PC-3 (cell line): ENCODE measurements around the gene ALAD. TPM values are rescaled to one million over a fixed set of nuclear protein-coding genes. Genes with fewer than 3 reads are reported as not detected.

Experiments used
- ATAC-seq: fragments of 200-7000 bp; cut with Tn5 transposase; 2 replicates; pipeline ENCODE4 v1.9.1; 2020; ENCODE audit warnings: mild to moderate bottlenecking, moderate library complexity
- BruUV-seq: library from RNA; stranded (reverse); fragments of 400-500 nt; replicated peaks from 2 replicates; lab custom pipeline; 2021; lab: Mats Ljungman, UMichigan
- CTCF ChIA-PET: fragments of 300-600 bp; sonication (Branson Sonifier 250); formaldehyde crosslinking; loops from one replicate; lab custom pipeline; 2022; ENCODE audit warnings: antibody characterized with exemption; lab: Charles Lee
- POLR2A ChIA-PET: fragments of 300-600 bp; sonication (Branson Sonifier 250); formaldehyde crosslinking; loops from one replicate; lab custom pipeline; 2022; ENCODE audit warnings: antibody characterized with exemption; ENCODE audit not compliant: unreplicated experiment; lab: Charles Lee
- DNase-seq: peaks from one replicate; pipeline ENCODE4 v3.0.0-alpha.2; 2015
- H2AFZ ChIP-seq: fragments of 300-600 bp; sonication (generic); 2 replicates; pipeline ENCODE4 v1.6.0; 2016; ENCODE audit warnings: antibody characterized with exemption, low read length
- H3F3A ChIP-seq: fragments of 300-600 bp; sonication (generic); one replicate; pipeline ENCODE4 v1.6.0; 2017; ENCODE audit warnings: antibody characterized with exemption, low read length, control low read depth, mild to moderate bottlenecking; ENCODE audit not compliant: unreplicated experiment
- H3K27ac ChIP-seq: fragments of 300-600 bp; sonication (generic); 2 replicates; pipeline ENCODE4 v1.5.1; 2016; ENCODE audit warnings: mild to moderate bottlenecking, low read length
- H3K27me3 ChIP-seq: fragments of 300-600 bp; sonication (generic); 2 replicates; pipeline ENCODE4 v1.6.1; 2016; ENCODE audit warnings: low read length, mixed read lengths
- H3K36me3 ChIP-seq: fragments of 300-600 bp; sonication (generic); 2 replicates; pipeline ENCODE4 v1.6.1; 2016; ENCODE audit warnings: low read depth, mixed run types, low read length, mixed read lengths
- H3K4me1 ChIP-seq: fragments of 300-600 bp; sonication (generic); 2 replicates; pipeline ENCODE4 v1.5.1; 2016; ENCODE audit warnings: low read length; ENCODE audit not compliant: insufficient read depth
- H3K4me2 ChIP-seq: fragments of 300-600 bp; sonication (generic); 2 replicates; pipeline ENCODE4 v1.6.0; 2016; ENCODE audit warnings: low read length
- H3K4me3 ChIP-seq: fragments of 300-600 bp; sonication (generic); 2 replicates; pipeline ENCODE4 v1.5.1; 2016; ENCODE audit warnings: mild to moderate bottlenecking, low read length, mixed read lengths
- H3K79me2 ChIP-seq: fragments of 300-600 bp; sonication (generic); 2 replicates; pipeline ENCODE4 v1.6.1; 2017; ENCODE audit warnings: low read length, mixed read lengths
- H3K9ac ChIP-seq: fragments of 300-600 bp; sonication (generic); 2 replicates; pipeline ENCODE4 v1.6.0; 2016; ENCODE audit warnings: mild to moderate bottlenecking, low read length
- H3K9me2 ChIP-seq: fragments of 300-600 bp; sonication (generic); replicated peaks from 2 replicates; pipeline ENCODE4 v1.6.1; 2016; ENCODE audit warnings: mixed run types, low read length, mixed read lengths
- H3K9me3 ChIP-seq: fragments of 300-600 bp; sonication (generic); 2 replicates; pipeline ENCODE4 v1.6.1; 2016; ENCODE audit warnings: low read length, mixed read lengths
- H4K20me1 ChIP-seq: fragments of 300-600 bp; sonication (generic); 2 replicates; pipeline ENCODE4 v1.6.1; 2016; ENCODE audit warnings: low read length, mixed read lengths
- CTCF ChIP-seq: fragments of 300-600 bp; sonication (generic); conservative IDR thresholded peaks from 2 replicates; pipeline ENCODE4 v1.5.1; 2017; ENCODE audit warnings: antibody characterized with exemption, low read depth, mild to moderate bottlenecking, low read length
- EZH2 ChIP-seq: fragments of 300-600 bp; sonication (generic); IDR thresholded peaks from one replicate; pipeline ENCODE4 v1.6.1; 2017; ENCODE audit warnings: antibody characterized with exemption, mild to moderate bottlenecking, low read length; ENCODE audit not compliant: unreplicated experiment
- EZH2phosphoT487 ChIP-seq: fragments of 300-600 bp; sonication (generic); IDR thresholded peaks from 2 replicates; pipeline ENCODE4 v1.6.1; 2018; ENCODE audit warnings: mild to moderate bottlenecking, antibody characterized with exemption, low read length, borderline replicate concordance
- intact Hi-C: fragments of 100-400 bp; cut with micrococcal nuclease; formaldehyde crosslinking; loops from 2 replicates; pipeline ENCODE4 v1.9.0; 2023
- total RNA-seq: library from RNA; depleted of rRNA; stranded (reverse); fragments of >200 nt; gene quantifications from 2 replicates; pipeline ENCODE4 v1.2.3, GENCODE V29; 2014

The ALAD gene
- total RNA-seq, 1 experiment from 2014 or later: 7.9 TPM

GRCh38 chr9:113359385-113359784, 41.7 kb downstream of the ALAD start:
- no peak for DNase-seq
- H3K9me2 ChIP-seq: no peaks in the 10 kb centered on the region
- H3K9ac ChIP-seq: no peak overlapping the region
- peaks cover 13% of the 10 kb centered on the region for H3K4me1 ChIP-seq
- intact Hi-C loops: no loop called here
- no TSS peak for BruUV-seq
- TF ChIP-seq EZH2 (no peak), CTCF (no peak), EZH2phosphoT487 (no peak)
- H3K9me3 ChIP-seq: no peaks in the 10 kb centered on the region
- H3F3A ChIP-seq: no peaks in the 10 kb centered on the region
- H3K27me3 ChIP-seq: no peaks in the 10 kb centered on the region
- ChIA-PET POLR2A (no interaction called here), CTCF (no interaction called here)
- no peak for ATAC-seq
- no peak overlapping the region for H3K4me3 ChIP-seq
- no peaks in the 10 kb centered on the region for H4K20me1 ChIP-seq
- H3K79me2 ChIP-seq: no peaks in the 10 kb centered on the region
- no peak overlapping the region for H2AFZ ChIP-seq
- H3K4me2 ChIP-seq: no peak overlapping the region
- no peak overlapping the region for H3K27ac ChIP-seq
- no peaks in the 10 kb centered on the region for H3K36me3 ChIP-seq

GRCh38 chr9:113356686-113357292, 44.3 kb downstream of the ALAD start:
- Histone ChIP-seq H3K27ac (no peak overlapping the region), H3K4me1 (peaks cover 25% of the 10 kb centered on the region), H3K79me2 (no peaks in the 10 kb centered on the region), H3K9me3 (no peaks in the 10 kb centered on the region), H3K9me2 (no peaks in the 10 kb centered on the region), H3K27me3 (no peaks in the 10 kb centered on the region), H3K4me2 (no peak overlapping the region), H3K9ac (no peak overlapping the region), H3K36me3 (no peaks in the 10 kb centered on the region), H3K4me3 (no peak overlapping the region), H3F3A (no peaks in the 10 kb centered on the region), H4K20me1 (no peaks in the 10 kb centered on the region), H2AFZ (no peak overlapping the region)
- DNase-seq (no peak), ATAC-seq (no peak)
- BruUV-seq: no TSS peak
- CTCF ChIA-PET: no interaction called here
- TF ChIP-seq EZH2 (no peak), EZH2phosphoT487 (no peak), CTCF (no peak)
- intact Hi-C loops: no loop called here
- POLR2A ChIA-PET: no interaction called here

GRCh38 chr9:113355040-113355596, 46.0 kb downstream of the ALAD start:
- Histone ChIP-seq H3K27me3 (no peaks in the 10 kb centered on the region), H3K9ac (no peak overlapping the region), H3K9me3 (no peaks in the 10 kb centered on the region), H3F3A (no peaks in the 10 kb centered on the region), H3K9me2 (no peaks in the 10 kb centered on the region), H3K4me2 (no peak overlapping the region), H3K36me3 (no peaks in the 10 kb centered on the region), H2AFZ (no peak overlapping the region), H3K79me2 (peaks cover 13% of the 10 kb centered on the region), H3K4me3 (no peak overlapping the region), H3K4me1 (peaks cover 24% of the 10 kb centered on the region), H4K20me1 (no peaks in the 10 kb centered on the region), H3K27ac (no peak overlapping the region)
- no peak for DNase-seq
- TF ChIP-seq EZH2: no peak
- TF ChIP-seq CTCF: 0 out of 2 replicates have a peak, but pooled peaks have one; percentile 12
- no peak for TF ChIP-seq EZH2phosphoT487
- no peak for ATAC-seq
- ChIA-PET CTCF (no interaction called here), POLR2A (no interaction called here)
- intact Hi-C loops: no loop called here
- BruUV-seq: no TSS peak
